Smooth muscle cell (in vitro differentiated cells): ENCODE results near the gene NCKAP5L. TPM values are rescaled to one million over a fixed set of nuclear protein-coding genes. Genes with fewer than 3 reads are reported as not detected.
A peak's percentile ranks its signal among the peaks of the same experiment; 100 is the strongest.

ENCODE experiments used
- DNase-seq: peaks from one replicate; lab custom pipeline; 2025; ENCODE audit not compliant: unreplicated experiment; lab: John Stamatoyannopoulos, UW
- H2AFZ ChIP-seq: fragments of 200-600 bp; sonication (generic); 2 replicates; pipeline ENCODE4 v1.6.0; 2016; ENCODE audit warnings: antibody characterized with exemption, low read depth, mild to moderate bottlenecking
- H3F3A ChIP-seq: fragments of 200-600 bp; sonication (generic); 2 replicates; pipeline ENCODE4 v1.6.0; 2017; ENCODE audit warnings: antibody characterized with exemption, low read depth
- H3K27ac ChIP-seq: fragments of 200-600 bp; sonication (generic); 2 replicates; pipeline ENCODE4 v1.5.1; 2016; ENCODE audit warnings: low read depth, mild to moderate bottlenecking
- H3K27me3 ChIP-seq: fragments of 200-600 bp; sonication (generic); 2 replicates; pipeline ENCODE4 v1.6.1; 2016; ENCODE audit warnings: low read depth, mild to moderate bottlenecking
- H3K36me3 ChIP-seq: fragments of 200-600 bp; sonication (generic); 2 replicates; pipeline ENCODE4 v1.5.1; 2016; ENCODE audit warnings: low read depth
- H3K4me1 ChIP-seq: fragments of 200-600 bp; sonication (generic); 2 replicates; pipeline ENCODE4 v1.5.1; 2016; ENCODE audit warnings: low read depth
- H3K4me2 ChIP-seq: fragments of 200-600 bp; sonication (generic); 2 replicates; pipeline ENCODE4 v1.6.0; 2016; ENCODE audit warnings: mild to moderate bottlenecking
- H3K4me3 ChIP-seq: fragments of 200-600 bp; sonication (generic); 2 replicates; pipeline ENCODE4 v1.5.1; 2016; ENCODE audit warnings: mild to moderate bottlenecking
- H3K79me2 ChIP-seq: fragments of 200-600 bp; sonication (generic); 2 replicates; pipeline ENCODE4 v1.6.0; 2016; ENCODE audit warnings: low read depth, mild to moderate bottlenecking
- H3K9ac ChIP-seq: fragments of 200-600 bp; sonication (generic); 2 replicates; pipeline ENCODE4 v1.6.0; 2016; ENCODE audit warnings: low read depth
- H3K9me3 ChIP-seq: fragments of 200-600 bp; sonication (generic); replicated peaks from 2 replicates; pipeline ENCODE4 v1.5.1; 2016; ENCODE audit warnings: low read depth
- H4K20me1 ChIP-seq: fragments of 200-600 bp; sonication (generic); 2 replicates; pipeline ENCODE4 v1.6.0; 2016; ENCODE audit warnings: low read depth
- CTCF ChIP-seq: fragments of 200-600 bp; sonication (generic); IDR thresholded peaks from 2 replicates; pipeline ENCODE4 v1.5.1; 2017; ENCODE audit warnings: borderline replicate concordance, mild to moderate bottlenecking, antibody characterized with exemption; ENCODE audit not compliant: insufficient read depth, poor library complexity, severe bottlenecking
- WGBS: methylation state at CpG from one replicate; pipeline ENCODE4 v1.1.7; 2016; ENCODE audit warnings: low lambda C conversion rate; 5-methylcytosine and 5-hydroxymethylcytosine counted together
- polyA plus RNA-seq: library from polyadenylated mRNA; unstranded; fragments of >200 nt; fragmentation: Nextera tagmentation; extraction: Ambion mirVana; gene quantifications from 2 replicates; pipeline ENCODE4 v1.2.1, GENCODE V29; 2016
- total RNA-seq: library from RNA; depleted of rRNA; stranded (reverse); fragments of >200 nt; gene quantifications from 2 replicates; pipeline ENCODE4 v1.2.3, GENCODE V29; 2014

Gene NCKAP5L
- total and polyA plus RNA-seq, 2 experiments from 2014 or later, result 24.1 to 29.4 TPM

GRCh38 chr12:49750027-49750995 lies 77.9 kb downstream of the NCKAP5L start:
- Histone ChIP-seq H3K4me1 (peaks cover 22% of the 10 kb centered on the region), H3K27me3 (no peaks in the 10 kb centered on the region), H2AFZ (no peak overlapping the region), H3K9me3 (no peaks in the 10 kb centered on the region), H4K20me1 (peaks cover 100% of the 10 kb centered on the region), H3K36me3 (peaks cover 13% of the 10 kb centered on the region), H3K9ac (no peak overlapping the region), H3K4me2 (peak overlapping the region; percentile 3), H3K4me3 (no peak overlapping the region), H3K27ac (peak overlapping the region; percentile 85), H3K79me2 (peaks cover 98% of the 10 kb centered on the region), H3F3A (peaks cover 21% of the 10 kb centered on the region)
- TF ChIP-seq CTCF, result no peak
- 78% methylated on average over 8 of the region's 8 CpGs for WGBS
- DNase-seq, result no peak

GRCh38 chr12:49748800-49749199 lies 79.4 kb downstream of the NCKAP5L start:
- peaks cover 21% of the 10 kb centered on the region for H3F3A ChIP-seq
- 86% methylated on average over 3 of the region's 3 CpGs for WGBS
- H3K9me3 ChIP-seq, result no peaks in the 10 kb centered on the region
- peaks cover 100% of the 10 kb centered on the region for H4K20me1 ChIP-seq
- no peak overlapping the region for H3K4me3 ChIP-seq
- TF ChIP-seq CTCF, result no peak
- peaks cover 13% of the 10 kb centered on the region for H3K36me3 ChIP-seq
- DNase-seq, result no peak
- H3K79me2 ChIP-seq, result peaks cover 98% of the 10 kb centered on the region
- peaks cover 27% of the 10 kb centered on the region for H3K4me1 ChIP-seq
- H3K27ac ChIP-seq, result peak overlapping the region; percentile 85
- no peak overlapping the region for H3K9ac ChIP-seq
- no peak overlapping the region for H2AFZ ChIP-seq
- H3K27me3 ChIP-seq, result no peaks in the 10 kb centered on the region
- H3K4me2 ChIP-seq, result peak overlapping the region; percentile 16

- Histone ChIP-seq H4K20me1 (peaks cover 100% of the 10 kb centered on the region), H3K79me2 (peaks cover 100% of the 10 kb centered on the region), H2AFZ (no peak overlapping the region), H3K27me3 (no peaks in the 10 kb centered on the region), H3K9ac (no peak overlapping the region), H3K27ac (peak overlapping the region; percentile 85), H3K4me3 (no peak overlapping the region), H3K4me1 (peaks cover 31% of the 10 kb centered on the region), H3K36me3 (peaks cover 10% of the 10 kb centered on the region), H3K4me2 (peak overlapping the region; percentile 16), H3F3A (peaks cover 21% of the 10 kb centered on the region), H3K9me3 (no peaks in the 10 kb centered on the region)
- DNase-seq, result no peak
- 82% methylated on average over 1 of the region's 1 CpG for WGBS
- no peak for TF ChIP-seq CTCF
Measured at GRCh38 chr12:49748306-49748705, 79.9 kb downstream of the NCKAP5L start.
